NCI-H1092 (cell line): Measurements from ENCODE around the gene MAML3.

ENCODE experiments used
- DNase-seq: peaks from one replicate; lab custom pipeline; 2025; lab: John Stamatoyannopoulos, UW

The MAML3 gene

DNA sequence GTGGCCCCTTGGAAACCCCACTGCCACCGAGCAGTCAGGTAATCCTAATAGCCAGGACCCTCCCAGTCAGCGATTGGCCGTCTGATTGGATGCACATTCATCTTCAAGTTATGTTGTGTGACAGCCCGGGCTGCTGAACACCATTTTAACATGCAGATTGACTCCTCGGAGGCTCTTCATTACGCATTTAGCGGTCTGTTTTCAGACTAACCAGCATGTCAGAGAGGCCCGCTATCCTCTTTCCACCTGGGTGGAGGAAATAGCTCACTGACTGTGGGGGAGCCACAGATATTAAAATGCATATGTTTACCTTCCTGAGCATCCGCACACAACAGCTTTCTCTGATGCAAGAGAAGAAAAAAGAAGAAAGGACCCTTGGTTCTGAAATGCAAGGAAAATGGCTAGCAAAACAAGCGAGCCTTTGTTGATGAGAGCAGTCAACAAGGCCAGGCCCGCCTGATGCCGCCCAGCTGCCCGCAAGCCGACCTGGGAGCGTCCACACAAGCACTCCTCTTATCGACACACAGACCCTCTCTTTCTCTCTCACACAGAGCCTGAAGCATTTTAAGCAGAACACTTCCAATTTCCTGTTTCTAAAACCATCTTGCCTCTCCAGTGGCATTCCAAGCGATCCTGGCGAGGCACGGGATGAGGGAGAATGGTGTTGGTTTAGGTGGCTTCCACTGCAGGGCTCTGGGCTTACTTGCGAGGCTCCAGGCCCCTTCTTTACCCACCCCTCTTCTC, 370.1 kb downstream of the MAML3 start:
- no peak for DNase-seq

DNA sequence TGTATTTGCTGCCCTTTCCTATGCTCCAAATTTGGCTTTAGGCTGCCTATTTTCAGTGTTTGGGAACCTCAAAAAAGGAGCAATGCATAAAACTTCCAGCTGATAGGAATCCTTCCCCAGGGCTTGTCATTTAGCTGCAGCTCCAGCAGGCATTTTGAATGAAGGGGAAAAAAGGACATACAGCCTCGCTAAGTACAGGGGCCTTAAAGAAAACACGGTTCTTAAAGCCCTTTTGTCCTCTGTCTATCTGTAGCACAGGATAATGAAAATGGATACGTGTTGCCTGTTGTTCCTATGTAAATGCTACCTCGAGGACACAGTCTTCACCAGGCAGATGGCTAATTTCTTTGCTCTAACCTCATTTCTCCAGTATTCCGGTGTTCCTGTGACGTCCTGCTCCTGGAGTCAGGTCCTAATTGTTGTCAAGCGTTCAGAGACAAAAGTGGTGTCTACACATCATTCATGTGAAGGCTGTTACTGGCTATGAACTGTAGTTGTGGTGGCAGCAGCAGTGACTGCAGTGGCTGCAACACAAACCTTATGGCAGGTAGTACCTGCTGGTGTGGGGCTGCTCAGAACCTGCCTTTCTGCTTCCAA, 371.0 kb downstream of the MAML3 start:
- no peak for DNase-seq

DNA sequence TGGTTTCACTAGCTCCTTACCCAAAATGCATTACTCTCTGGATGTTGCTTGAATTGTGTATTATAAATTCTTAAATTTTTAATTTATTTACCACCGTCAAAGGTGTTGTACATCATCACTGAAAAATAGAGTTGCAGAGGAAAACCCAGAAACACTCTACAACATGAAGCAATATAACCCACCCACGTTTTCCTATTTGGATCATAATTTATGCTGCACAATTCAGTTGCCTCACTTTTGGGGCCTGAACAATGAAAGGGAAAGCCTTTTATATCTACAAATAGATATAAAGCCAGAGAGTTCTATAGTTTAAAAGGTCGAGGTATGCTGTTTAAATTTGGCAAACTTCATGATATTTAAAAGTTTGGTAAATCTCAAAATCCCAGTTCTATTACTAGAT, 372.9 kb downstream of the MAML3 start:
- DNase-seq: no peak

DNA sequence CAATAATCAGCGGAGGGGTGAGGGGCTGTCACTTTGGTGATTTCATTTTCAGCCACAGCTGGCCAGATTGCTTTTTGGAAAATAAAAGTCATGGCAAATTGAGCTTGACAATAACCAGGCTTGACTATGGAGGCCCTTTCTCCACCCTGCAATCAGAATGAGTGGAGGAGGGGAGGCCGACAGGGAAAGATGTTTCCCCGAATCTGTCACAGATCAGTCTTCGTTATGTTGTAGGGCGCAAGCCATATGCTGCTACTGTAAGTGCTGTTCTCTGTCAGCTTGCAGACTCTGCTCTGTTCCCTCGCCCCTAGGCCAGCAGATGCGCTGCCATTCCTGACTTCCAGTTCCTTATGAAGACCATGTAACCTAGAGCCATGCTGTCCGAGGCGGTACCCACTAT, 374.3 kb downstream of the MAML3 start:
- no peak for DNase-seq

DNA sequence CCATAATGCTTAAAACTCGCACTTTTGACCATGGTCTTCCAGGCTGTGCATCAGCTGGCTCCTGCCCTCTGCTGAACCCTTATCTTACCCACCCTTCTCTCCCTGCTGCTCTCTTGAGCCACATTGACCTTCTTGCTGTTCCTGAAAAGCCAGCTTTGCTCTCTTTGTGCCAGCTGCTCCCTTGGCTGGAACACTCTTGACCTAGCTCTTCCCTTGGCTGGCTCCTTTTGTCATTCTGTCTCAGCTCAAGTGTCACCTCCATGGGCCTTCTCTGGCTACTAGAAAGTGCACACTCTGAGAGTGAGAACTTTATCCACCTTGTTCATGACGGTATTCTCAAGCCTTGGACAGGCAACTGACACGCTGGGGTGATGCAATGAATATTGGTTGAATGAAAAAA, 376.2 kb downstream of the MAML3 start:
- DNase-seq: no peak

DNA sequence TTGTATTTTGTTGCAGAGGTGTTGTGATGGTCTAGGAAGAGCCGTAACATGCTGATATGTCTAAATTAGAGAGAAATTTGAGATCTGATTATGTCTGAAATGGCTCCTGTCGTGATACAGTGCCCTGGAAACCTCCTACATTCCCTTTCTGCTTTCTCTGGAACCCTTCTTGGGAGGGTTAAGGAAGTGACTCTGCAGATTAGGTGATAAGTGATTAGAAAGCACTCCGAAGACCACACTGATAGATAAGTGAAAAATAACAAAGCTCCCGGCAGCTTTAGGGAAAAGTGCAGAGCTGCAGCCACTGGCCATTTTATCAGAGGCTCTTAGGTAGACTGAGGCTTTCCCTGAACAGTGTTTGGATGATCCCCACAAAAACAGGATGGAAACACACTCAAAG, 377.7 kb downstream of the MAML3 start:
- DNase-seq: no peak

DNA sequence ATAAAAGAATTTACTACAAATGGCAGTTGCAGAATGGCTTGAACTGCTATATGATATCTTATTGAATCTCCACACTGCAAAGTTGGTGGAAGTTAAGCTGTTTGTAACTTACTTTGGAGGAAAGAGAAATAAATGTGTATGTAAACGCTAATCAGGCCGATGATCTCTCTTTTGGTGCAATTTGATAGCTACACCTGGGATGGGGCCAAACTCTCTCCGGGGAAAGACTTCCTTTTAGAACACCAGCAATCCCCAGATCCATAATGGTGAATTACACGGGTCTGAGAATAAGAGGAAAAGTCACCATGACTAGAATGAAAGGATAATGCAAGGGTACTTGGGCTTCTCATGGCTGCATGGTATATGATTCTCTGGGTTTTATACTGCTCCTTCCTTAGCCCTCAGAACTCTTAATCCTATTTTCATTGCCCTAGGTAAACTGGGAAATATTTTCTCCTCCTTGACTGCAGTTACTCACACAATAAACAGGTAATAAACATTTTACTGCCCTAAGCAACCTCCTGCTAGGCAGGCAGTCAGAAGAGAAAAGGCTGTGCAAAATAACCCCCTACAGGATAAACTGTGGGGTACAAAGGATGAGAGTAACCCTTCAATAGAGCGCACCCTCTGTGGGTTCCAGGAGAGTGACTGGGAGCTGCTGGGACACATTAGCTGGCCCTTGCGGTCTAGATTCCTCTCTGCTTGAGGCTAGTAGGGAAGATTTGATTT, 379.1 kb downstream of the MAML3 start:
- DNase-seq: peak; percentile 32

DNA sequence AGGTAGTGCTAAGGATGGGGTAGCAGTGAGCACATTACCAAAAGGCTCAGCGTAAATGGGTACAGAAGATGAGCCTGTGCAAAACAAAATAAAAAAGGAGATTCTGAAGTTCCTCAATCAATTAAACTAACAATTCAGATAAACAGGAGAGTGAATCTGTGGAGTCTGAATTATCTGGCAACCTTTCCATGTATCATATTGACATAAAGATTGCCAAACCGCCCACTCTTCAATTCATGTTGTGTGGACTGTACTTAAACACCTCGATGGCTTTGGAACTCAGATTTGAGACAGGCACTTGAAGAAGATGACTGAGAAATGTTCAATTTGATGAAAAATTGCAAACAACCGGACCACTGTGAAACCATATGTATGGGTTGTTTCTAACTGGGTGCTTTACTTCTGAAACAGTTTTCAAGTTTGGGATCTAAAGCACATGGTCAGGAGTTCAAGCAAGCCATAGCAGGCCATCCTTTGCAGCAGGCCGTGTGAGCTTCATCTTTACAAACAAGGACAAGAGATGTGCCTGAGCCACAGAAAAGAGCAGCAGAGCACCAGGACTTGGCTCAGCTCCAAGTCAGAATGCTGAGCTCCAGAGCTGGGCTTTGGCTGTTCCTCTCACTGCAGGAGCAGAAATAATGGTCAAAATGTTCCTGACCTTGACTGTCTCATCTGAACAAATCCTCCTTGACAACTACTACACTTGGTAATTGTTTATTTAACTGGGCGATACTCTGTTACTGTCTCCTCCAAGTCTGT, 380.2 kb downstream of the MAML3 start:
- DNase-seq: peak; percentile 19

DNA sequence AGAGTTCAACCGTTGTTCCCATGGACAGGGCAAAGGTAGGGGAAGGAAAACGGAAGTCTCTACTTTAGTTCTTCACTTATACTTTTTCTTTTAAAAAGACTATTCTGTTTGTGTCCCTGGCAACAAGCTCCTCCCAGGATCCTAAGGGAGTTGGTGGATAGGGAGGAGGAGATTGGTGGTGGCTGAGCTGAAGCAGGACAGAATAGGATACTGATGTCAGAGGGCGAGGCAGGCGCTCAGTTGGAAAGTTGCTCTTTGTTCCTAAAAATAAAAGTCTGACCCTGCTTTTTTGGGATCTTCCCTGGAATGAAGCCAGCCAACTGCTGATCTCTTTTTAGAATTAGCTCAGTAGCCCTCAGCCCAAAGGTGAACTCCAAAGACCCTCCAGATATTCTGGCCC, 383.6 kb downstream of the MAML3 start:
- no peak for DNase-seq

DNA sequence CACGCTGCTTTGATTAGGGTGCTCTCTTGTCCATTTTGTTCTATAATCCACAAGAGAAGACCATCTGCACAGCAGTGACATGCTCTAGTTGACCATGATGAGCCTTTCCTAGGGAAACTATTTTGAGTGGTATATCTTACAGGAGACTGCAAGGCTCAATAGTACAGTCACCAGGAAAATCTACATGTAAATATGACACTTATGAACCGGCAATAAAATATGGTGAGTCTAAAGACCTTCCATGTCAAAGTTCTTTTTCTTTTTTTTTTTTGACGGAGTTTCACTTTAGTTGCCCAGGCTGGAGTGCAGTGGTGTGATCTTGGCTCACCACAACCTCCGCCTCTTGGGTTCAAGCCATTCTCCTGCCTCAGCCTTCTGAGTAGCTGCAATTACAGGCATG, 384.6 kb downstream of the MAML3 start:
- no peak for DNase-seq

DNA sequence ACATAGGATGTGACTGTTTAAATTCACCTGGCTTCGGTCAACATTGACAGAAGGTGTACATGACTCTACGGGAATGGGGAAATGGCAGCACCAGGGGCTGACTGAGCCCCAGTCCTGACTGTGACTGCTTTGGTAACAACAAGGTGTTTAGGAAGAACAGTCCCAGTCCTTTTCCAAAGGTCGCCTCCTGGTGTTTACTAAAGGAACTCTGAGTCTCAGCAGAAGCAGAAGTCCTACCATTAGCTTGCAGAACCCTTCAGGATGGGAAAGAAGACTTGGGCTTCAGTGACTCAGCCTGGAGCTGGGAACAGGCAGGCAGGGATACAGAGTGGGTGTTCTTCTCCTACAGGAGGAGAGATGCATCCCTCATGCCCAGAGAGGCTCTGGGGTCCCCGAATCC, 385.1 kb downstream of the MAML3 start:
- no peak for DNase-seq

DNA sequence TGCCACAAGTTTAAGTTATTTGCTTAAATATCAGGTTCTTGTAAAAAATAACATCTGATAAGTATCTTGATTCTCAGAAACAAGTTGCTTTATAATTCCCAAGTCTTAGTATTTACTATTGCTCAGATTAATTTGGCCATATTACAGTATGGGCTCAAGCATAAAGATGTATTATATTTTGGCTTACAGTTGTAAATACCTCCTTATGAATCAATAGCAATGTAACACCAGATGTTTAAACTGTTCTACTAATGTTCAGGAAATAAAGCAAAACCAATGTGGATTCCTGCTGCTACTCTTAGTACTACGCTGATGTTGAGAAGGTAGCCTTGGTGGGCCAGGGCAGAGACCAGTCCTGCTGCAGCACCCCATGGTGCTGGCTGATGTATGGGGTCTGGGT, 385.6 kb downstream of the MAML3 start:
- DNase-seq: no peak

DNA sequence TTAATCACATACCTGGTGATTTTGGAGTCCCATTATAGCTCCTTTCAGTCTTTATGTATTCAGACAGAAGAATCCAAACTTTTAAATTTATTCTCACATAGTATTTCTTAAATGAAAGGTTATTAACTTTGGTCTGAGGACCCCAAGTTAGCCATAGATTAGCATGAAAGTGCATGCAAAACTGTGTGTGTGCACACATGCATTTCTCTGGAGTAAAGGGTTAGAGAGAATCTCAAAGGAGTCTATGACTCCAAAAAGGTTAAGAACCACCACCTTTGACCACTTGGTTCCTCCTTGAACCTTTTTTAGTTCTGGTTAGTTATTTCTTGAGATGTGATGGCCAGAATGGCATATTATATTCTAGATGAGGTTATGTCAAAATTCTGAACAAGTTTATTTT, 386.4 kb downstream of the MAML3 start:
- no peak for DNase-seq

DNA sequence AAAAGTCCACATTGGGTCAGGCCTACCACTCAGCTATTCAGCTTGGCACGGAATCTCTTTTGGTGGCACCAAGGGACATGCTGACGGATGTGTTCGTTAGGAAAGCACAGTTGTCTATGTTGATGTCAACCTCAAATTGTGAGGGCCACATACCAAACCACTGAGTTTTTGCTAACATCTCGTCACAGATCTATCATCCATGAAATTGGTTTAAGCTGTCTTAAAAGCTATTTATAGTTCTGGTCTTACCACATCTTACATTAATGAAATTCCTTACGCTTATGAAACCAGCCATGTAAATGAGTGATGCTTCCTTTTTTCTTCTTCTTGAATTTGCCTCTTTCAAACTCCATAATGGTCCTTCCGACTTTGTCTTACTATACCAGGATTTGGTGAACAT, 386.8 kb downstream of the MAML3 start:
- DNase-seq: no peak

DNA sequence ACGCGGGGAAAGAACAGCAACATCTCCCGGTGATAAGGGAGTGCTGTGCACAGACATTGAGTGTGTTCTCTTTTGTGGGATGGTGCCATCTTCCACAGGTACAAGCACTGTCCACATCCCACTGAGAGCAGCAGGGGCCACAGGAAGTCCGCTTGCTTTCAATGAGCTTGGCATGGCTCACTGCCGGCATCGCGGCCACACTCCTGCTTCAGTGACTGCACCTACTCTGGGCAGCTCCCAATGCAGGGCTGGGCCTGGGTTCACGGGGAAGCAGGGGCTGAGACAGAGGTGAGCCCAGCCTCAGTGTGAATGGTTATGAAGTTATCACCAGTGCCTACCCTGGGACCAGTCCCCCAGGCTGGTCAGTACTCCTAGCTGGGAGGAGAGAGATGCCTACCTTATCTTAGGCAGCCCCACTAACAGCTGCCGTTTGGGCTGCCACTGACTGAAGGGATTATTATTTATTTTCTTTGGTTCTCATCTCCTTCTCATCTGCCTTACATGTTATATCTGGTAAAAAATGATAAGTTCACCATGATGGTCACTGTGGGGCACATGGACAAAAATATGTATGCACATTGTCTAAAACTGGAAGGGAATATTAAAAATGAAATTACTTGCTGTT, 389.2 kb downstream of the MAML3 start:
- DNase-seq: no peak

DNA sequence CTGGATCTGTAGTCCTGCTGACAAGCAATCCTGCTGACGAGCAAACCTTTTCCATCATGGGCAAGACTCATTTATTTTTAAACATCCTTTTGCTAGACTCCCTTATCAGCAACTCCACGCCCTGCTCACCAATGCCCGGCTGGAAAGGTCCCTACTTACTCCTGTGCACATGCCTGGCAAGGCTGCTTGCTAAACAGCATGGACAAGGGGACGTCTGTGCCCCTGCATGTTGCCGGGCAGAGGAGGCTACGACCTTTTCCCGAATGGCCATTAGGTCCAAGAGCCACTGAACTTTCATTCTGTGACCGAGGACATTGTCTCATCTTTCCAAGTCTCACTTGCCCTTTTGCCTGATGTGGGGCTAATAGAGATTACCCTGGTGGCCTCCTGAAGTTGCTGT, 389.8 kb downstream of the MAML3 start:
- DNase-seq: no peak

DNA sequence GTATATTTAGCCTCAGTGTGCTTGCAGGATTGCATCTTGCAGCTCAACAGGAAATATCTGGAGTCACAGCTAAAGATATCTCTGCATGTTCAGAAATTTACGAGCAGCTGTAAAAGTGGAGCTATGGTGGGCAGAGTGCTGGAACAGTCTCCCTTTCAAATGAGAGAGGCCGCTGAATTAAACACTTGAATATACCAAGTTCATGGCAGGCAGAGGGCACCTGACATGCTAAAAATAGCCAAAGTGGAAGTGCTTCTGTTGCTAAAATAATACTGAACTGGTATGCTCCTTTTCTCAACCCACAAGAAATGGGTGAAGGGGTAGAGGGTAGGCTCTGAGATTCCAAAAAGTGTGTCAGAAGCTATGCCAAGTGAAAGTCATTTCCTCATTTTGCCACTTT, 390.3 kb downstream of the MAML3 start:
- no peak for DNase-seq

DNA sequence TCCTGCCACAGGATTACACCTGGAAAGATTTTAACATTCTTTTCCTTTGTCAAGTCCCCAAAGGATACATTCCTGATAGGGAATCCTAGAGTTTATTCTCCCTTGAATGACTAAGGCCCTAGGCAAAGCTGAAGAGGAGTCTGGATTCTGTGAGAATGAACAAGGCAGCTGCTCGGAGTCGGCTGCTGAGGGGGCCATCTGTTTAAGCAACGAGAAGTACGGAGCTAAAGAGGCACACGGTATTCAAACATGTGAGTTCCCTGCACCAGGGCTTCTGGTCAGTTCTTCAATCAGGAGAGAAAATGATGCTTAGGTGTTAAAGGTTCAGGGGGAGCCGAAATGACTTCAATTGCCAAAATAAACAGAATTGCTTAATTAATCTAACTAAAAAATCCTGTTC, 390.8 kb downstream of the MAML3 start:
- DNase-seq: no peak

DNA sequence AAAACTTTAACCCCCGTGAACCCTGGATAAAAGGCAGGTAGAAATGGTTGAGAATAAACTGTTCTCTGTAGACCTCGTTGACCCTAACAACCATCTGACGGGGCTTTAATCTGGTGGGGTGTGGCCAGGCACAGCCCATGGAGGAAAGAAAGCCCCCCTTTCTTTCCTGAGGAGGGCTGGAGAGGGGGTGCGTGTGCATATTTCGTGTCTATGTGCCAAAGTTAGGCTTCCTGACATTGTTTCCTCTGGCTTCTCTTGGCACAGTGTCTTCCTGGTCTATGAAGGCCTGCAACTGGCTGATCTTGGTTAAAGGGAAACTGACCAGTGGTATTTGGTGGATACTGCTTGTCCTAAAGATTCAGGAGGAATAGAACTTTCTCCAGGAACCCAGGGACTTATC, 391.3 kb downstream of the MAML3 start:
- no peak for DNase-seq

DNA sequence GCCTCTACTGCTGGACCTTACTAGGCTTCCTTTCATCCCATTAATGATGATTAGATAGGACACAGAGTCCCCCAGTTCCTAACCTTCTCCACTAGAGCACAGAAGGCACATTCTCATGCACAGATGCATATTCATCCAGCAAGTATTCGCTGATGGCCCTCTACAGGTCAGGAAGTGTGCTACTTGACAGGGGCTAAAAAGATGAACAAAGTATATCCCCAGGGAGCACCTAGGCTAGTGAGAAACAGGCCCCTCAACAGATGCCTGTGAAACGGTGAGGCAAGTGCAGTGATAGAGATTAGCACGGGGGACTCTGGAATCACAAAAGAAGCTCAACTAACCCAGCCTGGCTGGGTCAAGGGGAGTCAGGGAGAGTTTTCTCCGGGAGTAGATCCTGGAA, 392.5 kb downstream of the MAML3 start:
- DNase-seq: no peak

DNA sequence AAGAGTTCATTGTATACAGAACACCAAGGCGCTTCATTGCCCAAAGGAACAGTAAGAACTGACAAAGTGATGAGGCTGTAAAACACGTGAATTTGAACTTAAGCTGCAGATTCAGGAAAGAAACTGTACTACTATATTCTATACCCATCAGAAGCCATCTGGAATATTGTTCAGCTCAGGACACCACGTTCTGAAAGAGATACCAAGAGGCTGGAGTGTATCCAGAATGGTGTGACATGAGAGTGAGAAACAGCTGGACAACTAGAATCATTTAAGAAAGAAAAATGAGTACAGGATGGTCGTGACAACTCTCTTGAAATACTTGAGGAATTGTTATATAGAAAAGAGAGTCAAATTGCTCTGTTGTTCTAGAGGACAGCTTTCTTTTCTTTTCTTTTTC, 393.4 kb downstream of the MAML3 start:
- DNase-seq: no peak

DNA sequence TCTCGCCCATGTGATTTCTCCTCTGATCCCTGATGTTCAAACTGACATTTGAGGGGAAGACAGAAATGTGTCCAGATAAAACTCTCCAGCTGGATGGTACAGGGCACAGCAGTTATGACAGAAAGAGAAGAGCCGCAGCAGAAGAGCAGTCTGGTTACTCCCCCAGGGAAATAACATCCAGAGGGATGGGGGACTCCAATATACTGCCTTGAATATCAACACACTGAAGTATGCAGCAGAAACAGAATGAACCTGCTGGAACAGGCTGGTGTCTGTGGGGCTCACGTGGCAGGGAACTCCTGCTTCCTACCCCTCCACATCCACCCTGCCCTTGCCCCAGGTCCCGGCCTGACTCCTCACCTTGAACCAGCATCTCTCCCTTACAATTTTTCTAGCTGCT, 394.9 kb downstream of the MAML3 start:
- no peak for DNase-seq
